Omental fat pad (tissue), 4 donors: ENCODE measurements around the gene JAKMIP1. TPM values are rescaled to one million over a fixed set of nuclear protein-coding genes. Genes with fewer than 3 reads are reported as not detected.

ENCODE experiments used
- ATAC-seq: fragments of 150-250 bp; one replicate; pipeline ENCODE4 v1.9.1; 2016; ENCODE audit warnings: mild to moderate bottlenecking, moderate library complexity; ENCODE audit not compliant: low FRiP score
- DNase-seq: peaks from one replicate; pipeline ENCODE4 v3.0.0-alpha.2; 2019; ENCODE audit warnings: low spot score
- CTCF ChIP-seq, 3 donors: fragments of 450-650 bp; IDR thresholded peaks; one replicate each; pipeline ENCODE4 v1.5.1; 2016 to 2017; ENCODE audit warnings: antibody characterized with exemption in 3 of 3, mild to moderate bottlenecking in 3 of 3, moderate library complexity in 2 of 3
- total RNA-seq, 4 donors: library from RNA; depleted of rRNA; stranded (reverse); fragments of >200 nt; gene quantifications; one replicate each; pipeline ENCODE4 v1.1.0, GENCODE V29; 2016

JAKMIP1 gene
- total RNA-seq, 4 donors from 2014 or later = 0.48 to 1.0 (median 0.63) TPM; not detected in 1

DNA sequence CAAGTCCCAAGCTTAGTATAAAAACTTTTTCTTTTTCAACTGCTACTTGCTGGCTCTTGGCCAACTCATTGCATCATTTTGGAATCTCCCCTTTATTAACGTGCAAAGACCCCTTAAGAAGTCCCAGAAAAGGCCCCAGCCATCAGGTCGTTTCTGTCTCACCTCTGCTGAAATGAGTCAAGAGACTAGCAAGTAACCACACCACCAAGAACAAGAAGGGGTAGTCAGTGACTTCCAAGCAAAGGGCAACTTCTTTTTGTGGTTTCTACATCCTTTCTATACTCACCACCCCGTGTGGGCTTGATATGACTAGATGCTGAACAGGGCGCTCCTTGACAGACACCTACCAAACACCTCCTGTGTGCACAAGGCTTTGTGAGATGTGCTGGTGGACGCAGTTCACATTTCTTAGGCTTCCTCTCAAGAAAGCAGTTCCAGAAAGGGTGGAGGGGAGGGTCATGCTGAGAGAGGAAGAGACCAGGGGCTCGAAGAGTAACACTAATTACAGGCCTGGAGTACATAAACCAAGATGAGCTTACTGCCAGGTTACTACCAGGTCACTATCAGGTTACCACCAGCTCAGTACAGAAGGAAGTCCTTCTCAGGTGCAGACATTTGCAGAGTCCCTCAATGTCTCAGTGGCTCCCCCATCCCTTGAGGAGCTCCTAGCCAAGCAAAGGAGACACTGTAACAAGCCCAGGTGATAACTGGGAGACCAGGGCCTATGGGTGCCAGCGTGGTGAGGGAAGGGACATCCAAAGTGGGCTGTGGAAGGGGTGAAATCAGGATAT lies 19.3 kb downstream of the JAKMIP1 start:
- TF ChIP-seq CTCF (IDR thresholded peaks at IDR 0.05) = no peak
- ATAC-seq (no peak), DNase-seq (no peak)

- TF ChIP-seq CTCF (IDR thresholded peaks at IDR 0.05) = no peak
- no peak for DNase-seq
- ATAC-seq = no peak
Measured at GRCh38 chr4:6179362-6179761, 21.0 kb downstream of the JAKMIP1 start.

DNA sequence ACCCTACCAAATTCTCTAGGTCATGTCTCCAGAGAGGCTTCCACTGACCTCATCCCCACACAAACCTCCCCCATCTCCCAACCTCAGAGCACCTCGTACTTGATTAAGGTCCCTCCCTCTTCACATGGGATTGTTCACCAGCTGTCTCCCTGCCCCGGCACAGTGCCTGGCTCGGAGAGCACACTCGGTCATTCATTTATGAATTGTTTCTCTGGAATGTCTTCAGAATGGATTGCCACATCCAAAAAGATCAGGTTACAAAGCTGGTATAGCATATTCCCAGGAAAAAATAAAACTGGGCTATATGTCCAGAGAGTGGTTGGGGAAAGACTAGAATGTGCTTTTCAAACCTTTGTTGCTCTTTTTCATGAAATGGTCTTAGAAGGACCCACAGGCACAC lies 21.6 kb downstream of the JAKMIP1 start:
- DNase-seq (no peak), ATAC-seq (no peak)
- TF ChIP-seq CTCF (IDR thresholded peaks at IDR 0.05) = no peak

DNA sequence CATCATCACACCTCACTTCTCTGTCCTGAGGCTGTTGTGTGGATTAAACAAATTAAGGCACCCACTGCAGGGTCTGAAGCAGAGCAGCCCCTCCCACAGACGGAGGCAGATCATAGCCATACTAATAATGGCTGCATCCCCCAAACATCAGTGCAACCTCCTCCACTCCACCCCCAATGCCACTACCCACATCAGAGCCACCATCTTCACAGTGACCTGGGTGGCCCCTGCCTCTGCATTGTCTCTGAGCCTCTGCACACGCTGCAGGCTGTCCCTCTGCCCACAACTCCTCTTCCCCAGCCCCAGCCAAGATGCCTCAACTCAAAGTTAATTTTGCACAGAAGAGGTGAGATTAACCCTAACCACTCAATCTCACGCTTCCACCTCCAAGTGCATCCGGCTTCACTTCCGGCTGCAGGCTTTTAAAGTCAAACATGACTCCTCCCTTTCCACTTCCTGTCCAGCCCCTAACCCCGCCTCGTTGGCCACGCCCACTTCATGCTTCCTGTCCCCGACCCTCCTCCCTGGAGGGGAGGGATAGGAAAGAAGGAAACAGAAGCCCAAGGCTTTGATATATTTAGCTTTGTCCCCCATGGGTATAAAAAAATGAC lies 22.7 kb downstream of the JAKMIP1 start:
- ATAC-seq (no peak), DNase-seq (no peak)
- TF ChIP-seq CTCF (IDR thresholded peaks at IDR 0.05) = no peak

DNA sequence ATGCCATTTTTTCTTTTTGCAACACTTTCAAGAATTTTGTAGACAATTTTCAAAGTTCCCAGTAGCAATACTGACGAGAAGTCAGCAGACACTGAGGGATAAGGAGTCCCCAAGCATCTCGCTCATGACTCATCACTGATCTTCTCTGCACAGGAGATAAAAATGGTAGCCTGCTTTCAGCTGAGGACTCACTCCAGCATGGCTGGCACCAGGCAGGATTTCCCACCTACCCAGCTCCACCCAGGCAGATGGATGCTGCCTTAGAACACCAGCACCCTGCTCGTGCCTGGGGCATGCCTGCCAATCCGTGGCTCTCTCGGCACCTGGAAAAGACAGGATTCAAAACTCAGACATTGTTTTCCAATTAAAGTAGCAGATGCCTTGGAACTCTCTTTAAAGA lies 24.9 kb downstream of the JAKMIP1 start:
- ATAC-seq (no peak), DNase-seq (no peak)
- no peak for TF ChIP-seq CTCF (IDR thresholded peaks at IDR 0.05)

- no peak for DNase-seq
- no peak for ATAC-seq
- no peak for TF ChIP-seq CTCF (IDR thresholded peaks at IDR 0.05)
Measured at GRCh38 chr4:6172927-6173200, 27.5 kb downstream of the JAKMIP1 start.
